NCI-H187 (cell line): Measurements from ENCODE around the gene INHBC.

ENCODE experiments used
- DNase-seq, 2 experiments: peaks; one replicate each; lab custom pipeline; 2025; lab: John Stamatoyannopoulos, UW

The INHBC gene

DNA sequence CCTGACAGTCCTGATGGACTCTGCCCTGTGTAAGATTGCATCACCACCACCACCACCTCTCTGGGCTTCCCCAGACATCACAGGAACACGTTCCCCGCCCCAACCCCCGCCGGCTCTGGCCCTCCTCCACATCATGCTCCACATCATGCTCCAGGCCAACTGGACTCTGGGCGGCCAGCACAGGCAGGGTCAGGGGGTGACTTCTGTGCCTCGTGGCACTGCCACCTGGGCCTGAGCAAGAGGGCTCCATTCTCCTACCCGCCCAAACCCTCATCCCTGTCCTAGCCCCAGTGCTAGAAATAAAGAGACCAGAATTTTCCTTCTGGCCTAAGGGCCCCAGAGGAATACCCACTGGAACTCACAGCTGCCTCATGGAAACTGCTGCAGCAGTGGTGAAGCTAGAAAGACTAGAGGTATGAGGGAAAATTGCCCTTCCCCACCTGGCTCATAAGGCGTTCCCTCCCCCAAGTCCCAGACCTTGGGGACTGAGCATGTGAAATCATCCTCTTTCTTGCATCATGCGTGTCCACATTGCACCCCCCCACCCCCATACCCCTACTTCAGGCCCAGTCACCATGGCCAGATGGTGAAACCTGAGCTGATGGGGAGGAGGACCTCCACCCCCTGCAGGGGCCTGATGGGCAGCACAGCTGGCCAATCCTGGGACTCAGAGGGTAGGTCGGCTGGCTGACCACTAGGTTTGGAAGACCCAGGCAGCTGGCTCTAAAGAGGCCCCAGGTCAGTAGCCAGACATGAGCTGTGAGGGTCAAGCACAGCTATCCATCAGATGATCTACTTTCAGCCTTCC, 20.2 kb downstream of the INHBC start, which contains the start of gene INHBE:
TSS of gene INHBE (plus strand) at position 742 of the 808 bp plus-strand sequence. CDS start 230 bp downstream, outside the sequence.
- DNase-seq = peak; percentile 70 to 72

- DNase-seq = peak in 1 of 2 experiments; percentile 13
Observed at GRCh38 chr12:57455374-57456144, 21.0 kb downstream of the INHBC start.

- peak in 1 of 2 experiments; percentile 49 for DNase-seq
Observed at GRCh38 chr12:57456145-57456700, 21.6 kb downstream of the INHBC start.

- no peak for DNase-seq
Observed at GRCh38 chr12:57456737-57457490, 22.3 kb downstream of the INHBC start.

DNA sequence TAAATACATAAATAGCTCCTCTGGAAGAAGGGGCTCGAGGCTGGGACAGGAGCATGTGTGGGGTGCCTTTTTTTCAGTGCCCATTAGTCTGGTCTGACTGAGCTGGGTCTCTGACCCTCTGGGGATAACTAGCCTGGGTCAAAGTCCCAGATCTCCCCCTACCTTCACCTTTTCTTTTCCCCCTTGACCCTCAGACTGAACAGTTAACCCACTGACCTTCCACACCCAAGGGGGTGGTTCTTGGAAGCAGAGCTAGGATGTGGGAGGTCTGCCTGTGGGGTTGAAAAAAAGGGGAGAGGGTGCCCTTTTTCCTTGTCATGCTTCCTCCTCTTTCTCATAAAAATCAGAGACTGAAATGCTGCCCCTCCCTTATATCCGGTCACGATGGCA, 24.1 kb downstream of the INHBC start:
- no peak for DNase-seq

DNA sequence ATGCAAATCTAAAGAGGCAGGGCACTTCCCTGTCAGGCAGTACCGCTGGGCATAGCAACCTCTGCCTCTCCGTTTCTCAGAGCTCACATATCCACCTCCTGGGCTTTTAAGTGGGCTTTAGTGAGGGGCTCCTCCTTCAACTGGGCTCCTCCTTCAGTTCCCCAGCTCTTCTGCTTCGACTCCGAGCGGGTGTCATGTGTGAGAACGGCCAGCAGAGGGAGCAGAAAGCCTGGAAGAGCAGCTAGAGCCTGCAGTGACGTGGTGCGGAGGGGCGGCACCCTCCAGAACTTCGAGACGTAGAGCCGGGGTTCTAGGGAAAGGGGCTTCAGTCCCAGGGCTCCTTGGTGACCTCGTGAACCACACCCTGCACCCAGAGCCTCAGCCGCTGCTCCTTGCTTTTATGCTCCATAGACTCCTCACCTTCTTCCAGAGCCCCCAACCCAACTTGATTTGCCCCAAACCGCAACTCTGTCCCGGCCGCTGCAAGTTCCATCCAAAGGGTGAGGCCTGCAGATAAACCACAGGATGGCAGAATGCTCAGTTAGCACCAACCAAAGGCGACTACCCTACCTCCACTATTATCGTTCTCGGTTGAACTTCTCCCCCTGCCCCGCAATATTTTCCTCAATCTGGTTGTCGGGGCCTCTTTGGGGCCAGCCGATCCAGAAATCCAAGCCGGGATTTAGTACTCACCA, 24.6 kb downstream of the INHBC start:
- DNase-seq = peak; percentile 79 to 88

GRCh38 chr12:57459750-57460467, 25.3 kb downstream of the INHBC start, which contains the start of gene GLI1:
Gene GLI1 (plus strand): TSS chr12:57459785. CDS start chr12:57463692, 3,907 bp downstream.
- no peak for DNase-seq

GRCh38 chr12:57460468-57460784, 25.8 kb downstream of the INHBC start:
- DNase-seq = no peak

GRCh38 chr12:57460841-57461275, 26.3 kb downstream of the INHBC start:
- no peak for DNase-seq

DNA sequence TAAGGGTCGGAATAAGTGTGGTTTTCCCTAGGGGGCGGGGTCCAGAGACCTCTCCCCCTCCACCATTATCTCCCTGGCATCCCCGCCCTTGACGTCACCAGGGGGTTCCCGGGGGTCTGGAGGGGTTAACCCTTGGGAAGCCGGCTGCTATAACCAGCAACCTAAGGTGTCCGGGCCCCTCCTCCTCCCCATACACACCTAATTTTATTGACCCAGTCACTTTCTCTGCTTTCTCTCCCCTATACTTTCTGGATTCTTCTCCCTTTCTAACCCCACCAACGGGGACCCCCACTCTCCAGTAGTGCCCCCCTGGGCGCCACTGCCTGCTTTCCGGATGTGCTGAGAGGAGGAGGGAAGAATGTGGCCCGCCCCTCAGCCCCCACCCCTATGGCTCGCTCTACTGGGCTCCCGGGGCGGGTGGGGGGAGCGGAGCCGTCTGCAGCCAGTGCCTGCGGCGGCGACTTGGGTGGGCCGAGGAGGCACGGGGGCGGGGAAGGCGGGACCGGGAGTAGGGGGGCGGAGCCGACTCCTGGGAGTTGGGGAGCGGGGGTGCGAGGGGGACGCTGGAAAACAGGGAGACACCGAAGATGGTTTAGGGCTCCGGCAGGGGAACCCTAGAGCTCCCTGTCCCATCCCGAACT, 26.8 kb downstream of the INHBC start:
- DNase-seq = no peak

- DNase-seq = no peak
Observed at GRCh38 chr12:57461917-57462250, 27.3 kb downstream of the INHBC start.

- DNase-seq = peak; percentile 84 to 93
Observed at GRCh38 chr12:57462251-57462911, 27.8 kb downstream of the INHBC start.

DNA sequence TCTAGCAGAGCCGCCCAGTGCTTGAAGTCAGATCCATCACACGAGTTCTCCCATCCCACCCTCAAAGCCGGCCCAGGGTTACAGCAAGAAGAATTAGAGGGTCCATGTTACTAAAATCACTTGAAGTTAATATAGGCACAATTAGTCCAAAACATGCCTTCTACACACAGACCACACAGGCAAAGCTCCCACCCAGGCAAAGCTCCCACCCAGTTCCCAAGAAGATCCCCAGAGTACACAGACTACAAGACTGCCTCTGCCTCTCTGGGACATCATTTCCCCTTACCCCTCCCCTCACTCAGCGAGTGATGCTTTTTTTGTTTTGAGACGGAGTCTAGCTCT, 28.3 kb downstream of the INHBC start:
- no peak for DNase-seq

DNA sequence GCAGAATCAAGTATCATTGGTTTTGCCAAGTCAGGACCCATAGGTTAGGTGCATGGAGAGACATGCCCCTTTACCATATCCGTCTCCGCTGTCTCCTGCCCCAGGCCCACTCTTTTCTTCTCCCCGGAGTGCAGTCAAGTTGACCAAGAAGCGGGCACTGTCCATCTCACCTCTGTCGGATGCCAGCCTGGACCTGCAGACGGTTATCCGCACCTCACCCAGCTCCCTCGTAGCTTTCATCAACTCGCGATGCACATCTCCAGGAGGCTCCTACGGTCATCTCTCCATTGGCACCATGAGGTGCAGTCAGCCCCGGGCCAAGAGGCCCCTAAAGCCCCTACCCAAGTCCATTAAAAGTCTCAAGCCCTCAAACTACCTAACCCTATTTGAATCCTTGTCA, 30.0 kb downstream of the INHBC start:
- DNase-seq = no peak

GRCh38 chr12:57465030-57465746, 30.6 kb downstream of the INHBC start:
- DNase-seq = no peak

DNA sequence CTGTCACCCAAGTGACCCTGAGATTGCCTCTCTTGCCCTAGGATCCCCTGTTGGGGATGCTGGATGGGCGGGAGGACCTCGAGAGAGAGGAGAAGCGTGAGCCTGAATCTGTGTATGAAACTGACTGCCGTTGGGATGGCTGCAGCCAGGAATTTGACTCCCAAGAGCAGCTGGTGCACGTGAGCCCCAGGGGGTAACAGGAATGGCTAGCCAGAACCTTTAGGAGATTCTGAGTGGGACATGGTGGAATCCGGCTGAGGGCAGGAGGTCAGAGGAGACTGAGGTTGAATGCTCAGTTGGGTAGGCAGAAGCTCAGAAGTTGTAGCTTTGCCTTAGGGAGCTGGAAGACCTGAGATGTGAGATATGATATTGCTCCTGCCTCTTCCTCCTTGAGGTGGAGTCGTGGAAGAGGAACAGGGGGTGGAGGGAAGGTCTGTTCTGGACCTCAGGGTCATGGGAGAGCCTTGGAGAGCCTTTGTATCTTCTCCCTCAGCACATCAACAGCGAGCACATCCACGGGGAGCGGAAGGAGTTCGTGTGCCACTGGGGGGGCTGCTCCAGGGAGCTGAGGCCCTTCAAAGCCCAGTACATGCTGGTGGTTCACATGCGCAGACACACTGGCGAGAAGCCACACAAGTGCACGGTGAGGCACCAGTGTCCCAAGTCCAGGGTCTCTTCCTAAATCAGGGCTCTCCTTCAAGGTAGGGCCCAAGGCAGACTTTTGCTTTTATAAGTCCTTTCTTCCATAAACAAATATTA, 31.3 kb downstream of the INHBC start:
- DNase-seq = no peak

- no peak for DNase-seq
Observed at GRCh38 chr12:57467212-57467874, 32.8 kb downstream of the INHBC start.

DNA sequence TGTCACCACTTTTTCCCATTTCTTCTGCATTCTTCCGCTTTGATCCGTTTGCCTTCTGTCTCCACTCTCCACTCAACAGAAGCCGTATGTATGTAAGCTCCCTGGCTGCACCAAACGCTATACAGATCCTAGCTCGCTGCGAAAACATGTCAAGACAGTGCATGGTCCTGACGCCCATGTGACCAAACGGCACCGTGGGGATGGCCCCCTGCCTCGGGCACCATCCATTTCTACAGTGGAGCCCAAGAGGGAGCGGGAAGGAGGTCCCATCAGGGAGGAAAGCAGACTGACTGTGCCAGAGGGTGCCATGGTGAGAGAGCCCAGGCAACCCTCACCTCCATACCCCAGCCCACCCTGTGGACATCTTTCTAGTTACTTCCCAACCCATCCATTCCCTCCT, 33.3 kb downstream of the INHBC start:
- no peak for DNase-seq
